NCI-H1417 (cell line): Measurements from ENCODE around the gene GPR119.
"Not testable (repeated sequence)": the region's sequence is repeated elsewhere in the genome, so short reads cannot be mapped to it uniquely, and the experiment has no call there.

Experiments used
- DNase-seq, 3 experiments: peaks; one replicate each; lab custom pipeline; 2025; lab: John Stamatoyannopoulos, UW

GPR119 gene

GRCh38 chrX:130385520-130385919 is at the start of gene GPR119:
GPR119 (minus strand) TSS chrX:130385674; CDS start chrX:130385447, 227 bp downstream.
- no peak for DNase-seq

- not testable (repeated sequence) for DNase-seq
Observed at GRCh38 chrX:130429236-130429635, 43.8 kb upstream of the GPR119 start.

DNA sequence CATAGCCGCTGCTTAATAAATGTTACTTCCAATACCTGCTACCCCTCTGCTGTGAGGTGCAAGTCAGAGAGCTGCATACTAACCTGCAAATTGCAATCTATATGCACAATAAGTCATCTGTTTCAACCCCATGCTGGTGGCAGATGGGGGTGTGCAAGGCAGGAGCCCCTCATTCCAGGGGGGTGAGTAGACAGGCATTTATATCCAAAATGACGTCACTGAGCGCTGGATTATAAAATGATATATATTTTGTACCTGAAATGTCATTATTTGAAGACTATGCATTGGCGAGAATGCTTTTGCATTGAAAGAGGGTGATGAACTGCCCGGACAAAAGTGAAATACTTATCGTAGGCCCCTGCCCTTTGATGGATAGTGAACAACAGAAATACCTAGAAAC is 41.1 kb upstream of the GPR119 start:
- DNase-seq: no peak

DNA sequence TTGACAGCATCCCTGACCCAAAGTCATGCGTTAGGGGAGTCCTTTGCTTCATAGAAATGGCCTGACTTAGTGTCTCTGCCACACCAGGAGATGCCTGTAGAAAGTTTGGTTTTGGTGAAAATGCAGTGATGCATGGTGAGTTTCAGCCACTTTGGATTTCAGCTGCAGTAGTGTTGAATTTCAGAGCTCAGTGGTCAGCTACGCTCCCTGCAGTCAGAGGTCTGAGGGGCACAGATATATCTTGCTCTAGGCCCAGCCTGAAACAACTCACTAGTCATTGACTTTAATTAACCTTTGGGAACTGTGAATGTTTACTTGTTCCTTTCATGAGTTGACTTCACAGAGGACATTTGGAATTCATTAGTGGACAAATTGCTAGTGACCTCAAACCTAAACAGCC is 33.8 kb upstream of the GPR119 start:
- DNase-seq: no peak

GRCh38 chrX:130418740-130419139 is 33.3 kb upstream of the GPR119 start:
- no peak for DNase-seq

GRCh38 chrX:130418066-130418465 is 32.6 kb upstream of the GPR119 start:
- DNase-seq: no peak

DNA sequence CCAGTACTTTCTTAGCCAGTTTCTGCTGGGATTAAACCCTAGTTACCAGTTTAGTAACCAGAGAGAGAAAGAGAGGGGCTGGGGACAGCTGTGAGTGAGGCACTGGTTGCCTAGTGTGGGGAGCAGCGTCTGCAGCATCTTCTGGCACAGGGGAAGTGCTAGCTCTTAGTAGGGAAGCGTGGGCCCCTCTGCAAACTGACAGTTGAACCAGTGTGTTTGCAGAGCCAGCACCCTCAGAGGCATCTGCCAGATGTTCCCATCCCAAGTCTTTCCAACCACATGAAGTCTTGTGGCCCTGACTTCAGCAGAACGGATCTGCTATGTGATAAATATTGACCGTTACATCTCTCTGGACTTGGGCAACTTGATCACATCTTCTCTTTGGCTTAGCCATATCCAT is 31.3 kb upstream of the GPR119 start:
- no peak for DNase-seq

- DNase-seq: no peak
Observed at GRCh38 chrX:130415201-130415600, 29.7 kb upstream of the GPR119 start.

GRCh38 chrX:130414800-130415199 is 29.3 kb upstream of the GPR119 start:
- no peak for DNase-seq

GRCh38 chrX:130413415-130413814 is 27.9 kb upstream of the GPR119 start:
- no peak for DNase-seq

DNA sequence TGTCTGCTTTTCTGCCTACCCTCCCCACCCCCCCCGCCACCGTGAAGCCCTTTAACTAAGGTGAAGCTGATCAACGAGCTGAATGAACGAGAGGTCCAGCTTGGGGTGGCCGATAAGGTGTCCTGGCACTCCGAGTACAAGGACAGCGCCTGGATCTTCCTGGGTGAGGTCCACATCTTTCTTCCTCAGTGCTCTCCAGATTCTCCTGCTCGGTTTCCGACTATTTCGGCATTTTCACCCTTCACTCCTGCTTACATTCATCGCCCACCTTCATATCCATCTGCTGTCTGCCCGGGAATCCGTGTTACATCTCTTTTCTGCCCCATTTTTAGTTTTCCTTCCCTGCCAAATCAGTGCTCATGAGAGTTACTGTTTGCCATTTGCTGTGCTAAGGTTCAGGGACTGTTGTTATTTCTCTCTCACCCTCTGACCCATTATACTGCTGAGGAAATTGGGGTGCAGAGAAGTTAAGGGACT is 16.8 kb upstream of the GPR119 start:
- DNase-seq: no peak

- DNase-seq: peak; percentile 75 to 86 (median 84)
Observed at GRCh38 chrX:130401415-130402207, 16.1 kb upstream of the GPR119 start, which contains the start of gene RBMX2. RBMX2 (plus strand) TSS chrX:130401987; CDS start chrX:130402033, 46 bp downstream.

DNA sequence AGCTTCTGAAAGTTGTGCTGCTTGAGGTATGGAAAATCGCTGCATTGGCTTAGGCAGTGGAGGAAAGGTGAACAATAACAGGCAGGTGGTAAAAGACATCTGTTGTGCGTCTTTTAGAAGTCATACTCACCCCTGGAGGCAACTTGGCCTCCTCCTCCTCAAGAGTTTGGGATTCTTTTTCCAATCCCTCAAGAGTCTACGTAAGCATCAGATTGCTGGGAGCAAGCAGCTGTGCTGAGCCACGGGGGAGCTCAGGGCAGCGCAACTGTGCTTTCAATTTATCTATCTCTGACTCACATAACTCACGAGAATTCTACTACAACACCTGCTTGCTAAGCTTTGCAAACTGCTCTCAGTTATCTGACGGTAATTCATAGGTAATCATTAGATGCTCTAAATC is 9.9 kb upstream of the GPR119 start:
- no peak for DNase-seq

DNA sequence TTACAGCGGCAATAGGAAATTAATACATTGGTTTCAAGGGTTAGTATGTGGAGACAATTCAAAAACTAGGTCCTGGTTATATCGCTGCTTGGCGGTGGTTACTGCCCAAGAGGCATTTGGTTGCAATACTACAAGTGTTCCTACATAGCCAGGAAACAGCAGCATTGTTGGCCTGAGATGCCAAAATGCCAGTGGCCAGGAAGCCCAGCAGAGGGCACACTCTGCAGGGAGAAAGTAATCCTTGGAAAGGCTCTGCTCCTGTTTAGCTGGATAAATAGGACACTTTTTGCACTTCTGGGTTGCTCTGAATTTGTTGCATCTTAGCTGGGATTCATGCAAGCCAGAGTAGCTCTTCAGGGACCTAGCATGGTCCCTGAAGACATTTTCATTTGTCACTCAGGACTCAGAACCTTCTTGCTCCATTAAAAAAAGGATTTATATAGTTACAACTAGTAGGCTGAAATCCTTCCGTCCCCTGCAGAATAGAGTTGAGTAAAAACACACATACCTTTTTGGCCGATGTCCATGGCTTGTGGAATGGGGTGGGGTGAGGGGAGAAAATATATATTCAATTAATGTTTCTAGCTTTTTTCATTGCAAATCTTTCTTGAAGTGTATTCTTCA is 8.1 kb upstream of the GPR119 start:
- peak; percentile 23 to 68 (median 45) for DNase-seq

DNA sequence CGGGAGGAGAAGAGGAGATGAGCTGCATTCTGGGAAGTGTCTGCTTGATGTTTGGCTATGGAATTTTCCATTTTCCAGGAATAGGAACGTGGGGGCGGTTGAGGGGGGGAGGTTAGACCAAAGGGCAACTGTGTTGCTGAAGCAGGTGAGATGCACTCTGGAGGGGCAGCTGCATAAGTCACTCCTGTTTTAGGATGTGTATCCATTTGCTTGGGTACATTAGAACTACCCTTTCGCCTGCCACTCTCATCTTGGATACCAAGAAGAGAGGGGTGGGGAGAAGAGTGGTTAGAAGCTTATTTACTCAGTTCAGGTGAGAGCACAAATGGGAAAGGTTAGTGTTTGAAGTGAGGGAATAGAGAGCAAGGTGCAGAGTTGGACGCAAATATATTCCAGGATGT is 934 bp upstream of the GPR119 start:
- peak in 1 of 3 experiments; percentile 13 for DNase-seq

DNA sequence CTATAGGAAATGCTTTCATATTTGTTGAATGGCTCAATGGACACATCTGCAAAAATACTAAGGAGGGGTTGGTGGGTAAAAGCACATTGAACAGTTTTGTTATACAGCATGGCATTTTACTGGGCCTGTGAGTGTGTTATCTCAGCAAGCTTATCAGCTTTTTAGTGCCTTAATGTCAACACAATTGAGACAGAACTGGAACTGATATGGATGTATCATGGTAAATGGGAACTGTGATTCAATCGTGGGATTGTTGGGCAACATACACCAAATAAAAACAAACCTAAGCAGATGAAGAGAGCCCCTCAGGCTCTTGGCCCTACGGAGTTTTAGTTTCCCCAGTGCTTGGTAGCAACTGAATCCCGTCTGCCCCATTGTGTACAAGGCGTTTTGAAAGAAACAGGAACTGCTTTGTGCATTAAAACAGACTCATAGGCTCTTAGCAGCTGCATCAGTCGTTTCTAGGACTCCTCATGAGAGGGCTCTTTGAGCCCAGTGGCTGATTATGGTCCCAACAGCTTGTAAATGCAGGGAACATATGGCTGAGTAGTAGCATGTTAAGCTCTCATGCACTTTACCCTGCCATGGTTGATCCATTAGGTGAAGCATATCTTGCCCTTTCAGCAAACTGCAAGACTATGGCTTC is 7.3 kb downstream of the GPR119 start:
- DNase-seq: peak in 1 of 3 experiments; percentile 23

- DNase-seq: no peak
Observed at GRCh38 chrX:130376077-130376476, 9.4 kb downstream of the GPR119 start.

DNA sequence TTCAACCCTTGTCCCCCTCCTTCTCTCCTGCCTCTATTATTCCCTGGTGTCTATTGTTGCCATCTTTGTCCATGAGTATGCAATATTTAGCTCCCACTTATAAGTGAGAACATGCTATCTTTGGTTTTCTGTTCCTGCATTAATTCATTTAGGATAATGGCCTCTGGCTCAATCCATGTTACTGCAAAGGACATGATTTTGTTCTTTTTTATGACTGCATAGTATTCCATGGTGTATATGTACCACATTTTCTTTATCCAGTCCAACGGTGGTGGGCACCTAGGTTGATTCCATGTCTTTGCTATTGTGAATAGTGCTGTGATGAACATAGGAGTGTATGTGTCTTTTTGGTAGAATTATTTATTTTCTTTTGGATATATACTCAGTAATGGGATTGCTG is 33.4 kb downstream of the GPR119 start:
- not testable (repeated sequence) for DNase-seq

- no peak for DNase-seq
Observed at GRCh38 chrX:130351567-130351966, 33.9 kb downstream of the GPR119 start.

GRCh38 chrX:130347321-130347720 is 38.2 kb downstream of the GPR119 start:
- no peak for DNase-seq

- no peak for DNase-seq
Observed at GRCh38 chrX:130343411-130343810, 42.1 kb downstream of the GPR119 start.

DNA sequence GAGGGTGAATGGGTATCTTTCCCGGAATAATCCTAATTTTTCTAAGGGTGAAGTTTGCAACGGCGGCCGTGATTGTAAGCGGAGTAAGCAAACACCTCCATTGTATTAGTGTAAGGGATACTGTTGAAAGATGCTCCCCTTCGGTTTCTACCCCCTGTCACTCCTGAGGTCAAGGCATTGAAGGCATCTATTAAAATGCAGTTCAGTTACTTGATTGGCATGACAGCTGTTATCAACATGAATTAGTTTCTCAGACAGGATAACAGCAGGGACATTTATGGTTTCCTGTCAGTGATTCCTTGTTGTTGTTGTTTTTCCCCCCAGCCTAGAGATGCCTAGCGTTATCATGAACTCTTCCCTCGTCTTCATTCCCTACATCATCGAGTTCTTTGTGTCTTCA is 45.2 kb downstream of the GPR119 start:
- DNase-seq: no peak
